Activated CD4-positive, alpha-beta T cell treated with anti-CD3 and anti-CD28 coated beads, Interleukin-2, amount 50 U/mL, for 1 hour (primary cell): ENCODE measurements around the gene GLRX5.

Experiments used
- DNase-seq: peaks from one replicate; pipeline ENCODE4 v3.0.0-alpha.2; 2020

GLRX5 gene

GRCh38 chr14:95534299-95535225 is at the start of gene GLRX5:
TSS of gene GLRX5 (plus strand) at chr14:95535050. CDS start at chr14:95535090, 40 bp downstream.
- peak; percentile 96 for DNase-seq

- DNase-seq = no peak
Measured at GRCh38 chr14:95485222-95485819, 49.5 kb upstream of the GLRX5 start.

- DNase-seq = no peak
Measured at GRCh38 chr14:95486875-95487668, 47.8 kb upstream of the GLRX5 start.

- no peak for DNase-seq
Measured at GRCh38 chr14:95487669-95488084, 47.2 kb upstream of the GLRX5 start.

- no peak for DNase-seq
Measured at GRCh38 chr14:95488376-95489213, 46.3 kb upstream of the GLRX5 start.

- no peak for DNase-seq
Measured at GRCh38 chr14:95489214-95490137, 45.4 kb upstream of the GLRX5 start.

- no peak for DNase-seq
Measured at GRCh38 chr14:95490138-95490509, 44.7 kb upstream of the GLRX5 start.

GRCh38 chr14:95490727-95491451 is 44.0 kb upstream of the GLRX5 start:
- no peak for DNase-seq

GRCh38 chr14:95491936-95492608 is 42.8 kb upstream of the GLRX5 start:
- DNase-seq = no peak

- no peak for DNase-seq
Measured at GRCh38 chr14:95493503-95493902, 41.3 kb upstream of the GLRX5 start.

- DNase-seq = no peak
Measured at GRCh38 chr14:95493976-95494375, 40.9 kb upstream of the GLRX5 start.

GRCh38 chr14:95494456-95494855 is 40.4 kb upstream of the GLRX5 start:
- DNase-seq = no peak

GRCh38 chr14:95495076-95495475 is 39.8 kb upstream of the GLRX5 start:
- no peak for DNase-seq

- DNase-seq = no peak
Measured at GRCh38 chr14:95495538-95496025, 39.3 kb upstream of the GLRX5 start.

- no peak for DNase-seq
Measured at GRCh38 chr14:95496111-95496681, 38.7 kb upstream of the GLRX5 start.

- DNase-seq = no peak
Measured at GRCh38 chr14:95496690-95497259, 38.1 kb upstream of the GLRX5 start.

GRCh38 chr14:95497561-95498011 is 37.3 kb upstream of the GLRX5 start:
- DNase-seq = no peak

GRCh38 chr14:95498622-95499353 is 36.1 kb upstream of the GLRX5 start:
- no peak for DNase-seq
